HepG2 (cell line): Measurements from ENCODE around the gene YPEL3. TPM values are rescaled to one million over a fixed set of nuclear protein-coding genes. Genes with fewer than 3 reads are reported as not detected.

Experiments used
- FOXC1 ChIP-seq: sonication (generic); formaldehyde crosslinking; IDR thresholded peaks from 2 replicates; pipeline ENCODE4 v1.8.0; 2022; ENCODE audit warnings: mild to moderate bottlenecking, missing genetic modification reagents, borderline replicate concordance
- HES4 ChIP-seq: sonication (generic); formaldehyde crosslinking; IDR thresholded peaks from 2 replicates; pipeline ENCODE4 v1.9.0; 2021; ENCODE audit warnings: mild to moderate bottlenecking, missing genetic modification reagents, borderline replicate concordance
- HOXA7 ChIP-seq: sonication (generic); formaldehyde crosslinking; IDR thresholded peaks from 2 replicates; pipeline ENCODE4 v1.8.1; 2022; ENCODE audit warnings: mild to moderate bottlenecking, missing genetic modification reagents, moderate library complexity
- IRF9 ChIP-seq: sonication (generic); formaldehyde crosslinking; IDR thresholded peaks from 2 replicates; pipeline ENCODE4 v1.8.0; 2022; ENCODE audit warnings: missing genetic modification reagents, mild to moderate bottlenecking, borderline replicate concordance
- MXD1 ChIP-seq: sonication (generic); formaldehyde crosslinking; IDR thresholded peaks from 2 replicates; pipeline ENCODE4 v1.4.0; 2020; ENCODE audit warnings: mild to moderate bottlenecking, missing genetic modification reagents
- NRL ChIP-seq: sonication (generic); formaldehyde crosslinking; IDR thresholded peaks from 2 replicates; pipeline ENCODE4 v1.5.0; 2020; ENCODE audit warnings: missing genetic modification reagents, mild to moderate bottlenecking, moderate library complexity, borderline replicate concordance
- PITX1 ChIP-seq: sonication (generic); formaldehyde crosslinking; IDR thresholded peaks from 2 replicates; pipeline ENCODE4 v1.5.1; 2020; ENCODE audit warnings: mild to moderate bottlenecking, missing genetic modification reagents
- SIX4 ChIP-seq: sonication (generic); formaldehyde crosslinking; IDR thresholded peaks from 2 replicates; pipeline ENCODE4 v1.4.0; 2020; ENCODE audit warnings: missing genetic modification reagents
- SKIL ChIP-seq: sonication (generic); formaldehyde crosslinking; IDR thresholded peaks from 2 replicates; pipeline ENCODE4 v1.8.0; 2022; ENCODE audit warnings: missing genetic modification reagents, mild to moderate bottlenecking, moderate library complexity, borderline replicate concordance
- SNAPC4 ChIP-seq: sonication (generic); formaldehyde crosslinking; IDR thresholded peaks from 2 replicates; pipeline ENCODE4 v1.4.0; 2020; ENCODE audit warnings: mild to moderate bottlenecking, missing genetic modification reagents
- SRSF9 ChIP-seq: fragments of 200-400 bp; formaldehyde crosslinking; IDR thresholded peaks from 2 replicates; pipeline ENCODE4 v1.6.1; 2018; ENCODE audit warnings: borderline replicate concordance, mild to moderate bottlenecking, low read depth, low read length; ENCODE audit not compliant: insufficient read depth, poor library complexity, severe bottlenecking
- TBX3 ChIP-seq: fragments of 450-650 bp; IDR thresholded peaks from 2 replicates; pipeline ENCODE4 v1.6.1; 2017; ENCODE audit warnings: antibody characterized with exemption, mild to moderate bottlenecking, inconsistent platforms, borderline replicate concordance
- TCF7 ChIP-seq: sonication (generic); IDR thresholded peaks from 2 replicates; pipeline ENCODE4 v1.6.1; 2016; ENCODE audit warnings: antibody characterized with exemption, low read depth
- ZBTB43 ChIP-seq: sonication (generic); formaldehyde crosslinking; conservative IDR thresholded peaks from 2 replicates; pipeline ENCODE4 v1.4.0; 2020; ENCODE audit warnings: missing genetic modification reagents
- ZNF639 ChIP-seq: conservative IDR thresholded peaks from 2 replicates; pipeline ENCODE4 v1.6.1; 2018; ENCODE audit warnings: missing genetic modification reagents
- polyA plus RNA-seq, 8 experiments: library from polyadenylated mRNA; depleted of rRNA in 3 of 8; stranded (reverse) in 7 of 8; unstranded in 1 of 8; fragments of >200 nt; fragmentation: Illumina TruSeq in 4 of 8; extraction: Trizol in 4 of 8; gene quantifications; 2 replicates each; pipeline versions ENCODE4 v1.2.1 to v1.2.3, GENCODE V29; 2011 to 2016; ENCODE audit warnings: low read depth in 4 of 8, missing spikeins in 1 of 8, mixed read lengths in 1 of 8; ENCODE audit not compliant: insufficient read depth in 1 of 8
- total RNA-seq, 5 experiments: library from RNA; depleted of rRNA; stranded (reverse); fragments of >200 nt; fragmentation: Illumina TruSeq; extraction: Trizol; gene quantifications; 2 replicates each; pipeline ENCODE4 v1.2.3, GENCODE V29; 2016; ENCODE audit warnings: low read depth in 1 of 5

YPEL3 gene
- total and polyA plus RNA-seq, 2 of the 13 experiments (the other 11 are each of a cell fraction or from before 2014, with no cell fraction given): 5.4 to 47.0 TPM

- TF ChIP-seq HES4 (CRISPR knock-in tag): peak; percentile 99
- TF ChIP-seq SKIL: peak; percentile 90
- no peak; the same call in none of the 2 replicates for TF ChIP-seq ZBTB43 (CRISPR knock-in tag)
- TF ChIP-seq FOXC1 (CRISPR knock-in tag): peak; percentile 99
- TF ChIP-seq MXD1 (CRISPR knock-in tag): peak; percentile 96
- TF ChIP-seq SNAPC4 (CRISPR knock-in tag): peak; percentile 97
- no peak for TF ChIP-seq TCF7
- TF ChIP-seq NRL (CRISPR knock-in tag): peak; percentile 98
- TF ChIP-seq PITX1 (CRISPR knock-in tag): peak; percentile 76
- peak; percentile 88 for TF ChIP-seq SIX4 (CRISPR knock-in tag)
- no peak for TF ChIP-seq SRSF9
- TF ChIP-seq ZNF639 (CRISPR knock-in tag): peak; percentile 85
- no peak; the same call in none of the 2 replicates for TF ChIP-seq HOXA7 (CRISPR knock-in tag)
- peak; percentile 92 for TF ChIP-seq IRF9 (CRISPR knock-in tag)
- peak; percentile 50; the same call in 1 of the 2 replicates for TF ChIP-seq TBX3
Observed at GRCh38 chr16:30065102-30065942, 30.7 kb downstream of the YPEL3 start, which contains the start of gene ALDOA (continued).
